ENCODE results near the gene C19orf81.

Gene C19orf81

GRCh38 chr19:50679177-50680125, 30.2 kb downstream of the C19orf81 start:
- peak; percentile 98 for DNase-seq (ENCODE audit: low spot score)

GRCh38 chr19:50686310-50687032, 37.2 kb downstream of the C19orf81 start:
- no peak for DNase-seq (ENCODE audit: low spot score)

GRCh38 chr19:50688766-50689165, 39.5 kb downstream of the C19orf81 start:
- DNase-seq (ENCODE audit: low spot score) = no peak

GRCh38 chr19:50690439-50690838, 41.2 kb downstream of the C19orf81 start:
- DNase-seq (ENCODE audit: low spot score) = no peak

GRCh38 chr19:50693064-50693975, 44.1 kb downstream of the C19orf81 start:
- DNase-seq (ENCODE audit: low spot score) = no peak

- no peak for DNase-seq (ENCODE audit: low spot score)
Measured at GRCh38 chr19:50694815-50695145, 45.5 kb downstream of the C19orf81 start.

- peak; percentile 51 for DNase-seq (ENCODE audit: low spot score)
Measured at GRCh38 chr19:50695251-50696093, 46.2 kb downstream of the C19orf81 start.

GRCh38 chr19:50696094-50696483, 46.8 kb downstream of the C19orf81 start:
- no peak for DNase-seq (ENCODE audit: low spot score)

GRCh38 chr19:50697414-50698124, 48.3 kb downstream of the C19orf81 start:
- DNase-seq (ENCODE audit: low spot score) = no peak

GRCh38 chr19:50701367-50701985, 52.2 kb downstream of the C19orf81 start:
- no peak for DNase-seq (ENCODE audit: low spot score)

- no peak for DNase-seq (ENCODE audit: low spot score)
Measured at GRCh38 chr19:50702158-50702870, 53.1 kb downstream of the C19orf81 start.

GRCh38 chr19:50702871-50703829, 53.9 kb downstream of the C19orf81 start:
- no peak for DNase-seq (ENCODE audit: low spot score)

GRCh38 chr19:50703915-50704796, 54.9 kb downstream of the C19orf81 start:
- DNase-seq (ENCODE audit: low spot score) = no peak

- DNase-seq (ENCODE audit: low spot score) = peak; percentile 73
Measured at GRCh38 chr19:50705422-50706019, 56.3 kb downstream of the C19orf81 start.

- no peak for DNase-seq (ENCODE audit: low spot score)
Measured at GRCh38 chr19:50706387-50706786, 57.1 kb downstream of the C19orf81 start.

- no peak for DNase-seq (ENCODE audit: low spot score)
Measured at GRCh38 chr19:50708179-50708879, 59.1 kb downstream of the C19orf81 start.

All from germinal center (tissue), 1 donor.